Astrocyte of the cerebellum (primary cell): Measurements from ENCODE around the gene GUK1.
"Not testable (repeated sequence)": the region's sequence is repeated elsewhere in the genome, so short reads cannot be mapped to it uniquely, and the experiment has no call there.

Experiments used
- DNase-seq: peaks from one replicate; pipeline ENCODE4 v3.0.0-alpha.2; 2011; ENCODE audit warnings: low read depth
- H3K4me3 ChIP-seq: 2 replicates; pipeline ENCODE4 v1.5.1; 2011; ENCODE audit warnings: mild to moderate bottlenecking, low read depth, low read length, moderate library complexity
- CTCF ChIP-seq: IDR thresholded peaks from 2 replicates; pipeline ENCODE4 v1.5.1; 2012; ENCODE audit warnings: low read length, low read depth, moderate library complexity, mild to moderate bottlenecking; ENCODE audit errors: missing control alignments
- in situ Hi-C: cut with HindIII; loops from 2 replicates; pipeline ENCODE4 v1.10.0; 2017; ENCODE audit warnings: low sequenced_read_pairs

Gene GUK1

GRCh38 chr1:228172591-228173527, 32.8 kb downstream of the GUK1 start:
- no peak overlapping the region for H3K4me3 ChIP-seq

GRCh38 chr1:228173528-228174481, 33.7 kb downstream of the GUK1 start:
- H3K4me3 ChIP-seq, DNase-seq, in situ Hi-C loops: not testable (repeated sequence)

More at GRCh38 chr1:228172591-228173527, 32.8 kb downstream of the GUK1 start:
- TF ChIP-seq CTCF, result no peak
- DNase-seq, result no peak
- in situ Hi-C loops, result no loop called here

GRCh38 chr1:228174482-228175315, 34.6 kb downstream of the GUK1 start:
- no peak overlapping the region for H3K4me3 ChIP-seq
- in situ Hi-C loops, result no loop called here
- TF ChIP-seq CTCF, result no peak
- DNase-seq, result no peak

GRCh38 chr1:228175316-228176023, 35.4 kb downstream of the GUK1 start:
- DNase-seq, result no peak
- in situ Hi-C loops, result no loop called here
- H3K4me3 ChIP-seq, result no peak overlapping the region
- TF ChIP-seq CTCF, result no peak

GRCh38 chr1:228176024-228176395, 35.9 kb downstream of the GUK1 start:
- H3K4me3 ChIP-seq, result no peak overlapping the region
- in situ Hi-C loops, result no loop called here
- no peak for TF ChIP-seq CTCF
- no peak for DNase-seq

- H3K4me3 ChIP-seq, result no peak overlapping the region
- no peak for DNase-seq
- TF ChIP-seq CTCF, result no peak
- in situ Hi-C loops, result no loop called here
Measured at GRCh38 chr1:228176461-228177182, 36.5 kb downstream of the GUK1 start.
